Measurements from ENCODE around the gene ZNF580. TPM values are rescaled to one million over a fixed set of nuclear protein-coding genes. Genes with fewer than 3 reads are reported as not detected.
A peak's percentile ranks its signal among the peaks of the same experiment; 100 is the strongest.

ZNF580 gene
- total and polyA plus RNA-seq, 2 of the 13 experiments (the other 11 are each of a cell fraction or from before 2014, with no cell fraction given), result 4.4 to 6.0 TPM

- TF ChIP-seq ARID5B (CRISPR knock-in tag; IDR thresholded peaks at IDR 0.05) (0 out of 2 replicates have a peak, but pooled peaks have one; percentile 10), RBM39 (IDR thresholded peaks at IDR 0.05; ENCODE audit: low read depth, low read length, poor library complexity, severe bottlenecking) (no peak), ZEB1 (IDR thresholded peaks at IDR 0.05; ENCODE audit: insufficient replicate concordance, low read depth) (no peak), TFAP4 (IDR thresholded peaks at IDR 0.05; ENCODE audit: borderline replicate concordance, low read depth) (no peak), FOXM1 (CRISPR knock-in tag; IDR thresholded peaks at IDR 0.05) (no peak), WIZ (CRISPR knock-in tag; IDR thresholded peaks at IDR 0.05) (no peak), FOXA3 (CRISPR knock-in tag; IDR thresholded peaks at IDR 0.05) (peak; percentile 19; the same call in 1 of the 2 replicates), ZNF251 (CRISPR knock-in tag; IDR thresholded peaks at IDR 0.05) (no peak), ZNF121 (CRISPR knock-in tag; IDR thresholded peaks at IDR 0.05) (peak; percentile 88), LBX2 (CRISPR knock-in tag; IDR thresholded peaks at IDR 0.05; ENCODE audit: borderline replicate concordance) (no peak), ZNF230 (CRISPR knock-in tag; IDR thresholded peaks at IDR 0.05) (no peak), PAWR (CRISPR knock-in tag; IDR thresholded peaks at IDR 0.05; ENCODE audit: borderline replicate concordance) (no peak), SMYD3 (CRISPR knock-in tag; IDR thresholded peaks at IDR 0.05) (no peak), XRCC5 (optimal IDR thresholded peaks at IDR 0.05; ENCODE audit: low read length) (peak; percentile 61), KDM2A (CRISPR knock-in tag; IDR thresholded peaks at IDR 0.05; ENCODE audit: borderline replicate concordance, low read depth) (no peak), POLR2AphosphoS5 (IDR thresholded peaks at IDR 0.05; ENCODE audit: low read depth, low read length) (peak; percentile 21; the same call in 1 of the 2 replicates), REST (IDR thresholded peaks at IDR 0.05; ENCODE audit: borderline replicate concordance in 1 of 2, low read depth in 1 of 2, low read length in 2 of 2) (no peak), FOSL2 (CRISPR knock-in tag; IDR thresholded peaks at IDR 0.05) (no peak), FOXK1 (CRISPR knock-in tag; IDR thresholded peaks at IDR 0.05; ENCODE audit: borderline replicate concordance, low read depth) (peak; percentile 47; the same call in 1 of the 2 replicates)
- TF ChIP-seq, protein P1, sequence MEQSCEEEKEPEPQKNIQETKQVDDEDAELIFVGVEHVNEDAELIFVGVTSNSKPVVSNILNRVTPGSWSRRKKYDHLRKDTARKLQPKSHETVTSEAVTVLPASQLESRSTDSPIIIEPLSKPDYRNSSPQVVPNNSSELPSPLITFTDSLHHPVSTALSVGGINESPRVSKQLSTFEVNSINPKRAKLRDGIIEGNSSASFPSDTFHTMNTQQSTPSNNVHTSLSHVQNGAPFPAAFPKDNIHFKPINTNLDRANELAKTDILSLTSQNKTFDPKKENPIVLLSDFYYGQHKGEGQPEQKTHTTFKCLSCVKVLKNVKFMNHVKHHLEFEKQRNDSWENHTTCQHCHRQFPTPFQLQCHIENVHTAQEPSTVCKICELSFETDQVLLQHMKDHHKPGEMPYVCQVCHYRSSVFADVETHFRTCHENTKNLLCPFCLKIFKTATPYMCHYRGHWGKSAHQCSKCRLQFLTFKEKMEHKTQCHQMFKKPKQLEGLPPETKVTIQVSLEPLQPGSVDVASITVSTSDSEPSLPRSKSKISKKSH (CRISPR knock-in tag; IDR thresholded peaks at IDR 0.05; ENCODE audit: borderline replicate concordance), result no peak
These were observed 1.9 kb upstream of the ZNF580 start (continued) for GRCh38 chr19:55638864-55639359.
